ENCODE results near the gene OSBPL7.

OSBPL7 gene

GRCh38 chr17:47818002-47818695, 3.4 kb downstream of the OSBPL7 start:
- Histone ChIP-seq H3K18ac (ENCODE audit: low read length) (no peak overlapping the region), H4K8ac (ENCODE audit: low read depth, low read length) (no peak overlapping the region), H3K27ac (ENCODE audit: low read depth, low read length) (no peak overlapping the region), H3K4me1 (ENCODE audit: control insufficient read depth, low read depth, low read length) (peaks cover 3% of the 10 kb centered on the region), H2BK15ac (replicated peaks; ENCODE audit: low read depth) (no peak overlapping the region), H3K79me2 (ENCODE audit: control insufficient read depth, insufficient read depth, low read length) (no peaks in the 10 kb centered on the region), H3K4ac (ENCODE audit: low read depth, low read length) (no peak overlapping the region), H3K4me3 (ENCODE audit: low read length) (no peak overlapping the region), H3K27me3 (ENCODE audit: insufficient read depth, low read length, poor library complexity) (no peaks in the 10 kb centered on the region), H3K23ac (ENCODE audit: low read length) (no peak overlapping the region), H3K79me1 (ENCODE audit: low read length) (no peaks in the 10 kb centered on the region), H4K5ac (ENCODE audit: low read length) (no peak overlapping the region), H3K56ac (ENCODE audit: low read length) (no peak overlapping the region), H2BK120ac (ENCODE audit: low read depth, low read length) (no peak overlapping the region), H2AK5ac (ENCODE audit: low read length) (no peak overlapping the region), H2BK5ac (ENCODE audit: low read length) (no peak overlapping the region), H3K9ac (ENCODE audit: low read length) (no peak overlapping the region), H3K36me3 (ENCODE audit: control insufficient read depth, insufficient read depth, low read length) (no peaks in the 10 kb centered on the region), H3K4me2 (ENCODE audit: low read length) (no peak overlapping the region)
- WGBS (ENCODE audit: extremely low coverage, insufficient coverage, low lambda C conversion rate) = no CpG with 5 or more reads among the region's 11 CpGs
- no peak for DNase-seq

DNA sequence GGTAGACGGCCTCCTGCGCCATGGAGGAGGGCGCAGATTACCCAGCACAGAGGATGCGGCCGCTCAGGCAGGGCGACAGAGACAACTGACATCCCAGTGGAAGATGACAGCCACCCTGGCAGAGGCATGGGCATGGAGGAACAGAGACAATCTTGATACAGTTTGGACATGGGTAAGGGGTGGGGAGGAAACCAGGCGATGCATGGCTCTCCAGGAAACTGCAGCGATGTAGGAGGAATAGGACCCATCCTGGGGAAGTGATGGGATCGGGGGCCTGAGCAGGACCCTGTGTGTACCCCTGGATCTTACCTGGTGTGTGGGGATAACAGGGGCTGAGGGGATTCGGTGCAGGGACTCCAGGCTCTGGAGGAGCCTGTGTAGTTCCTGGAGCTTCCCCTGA, 4.6 kb downstream of the OSBPL7 start:
- Histone ChIP-seq H3K56ac (ENCODE audit: low read length) (no peak overlapping the region), H3K4me1 (ENCODE audit: control insufficient read depth, low read depth, low read length) (peaks cover 3% of the 10 kb centered on the region), H3K4ac (ENCODE audit: low read depth, low read length) (no peak overlapping the region), H3K36me3 (ENCODE audit: control insufficient read depth, insufficient read depth, low read length) (no peaks in the 10 kb centered on the region), H2BK5ac (ENCODE audit: low read length) (no peak overlapping the region), H3K27ac (ENCODE audit: low read depth, low read length) (no peak overlapping the region), H3K79me1 (ENCODE audit: low read length) (no peaks in the 10 kb centered on the region), H2BK15ac (replicated peaks; ENCODE audit: low read depth) (no peak overlapping the region), H3K18ac (ENCODE audit: low read length) (no peak overlapping the region), H3K27me3 (ENCODE audit: insufficient read depth, low read length, poor library complexity) (no peaks in the 10 kb centered on the region), H2BK120ac (ENCODE audit: low read depth, low read length) (no peak overlapping the region), H4K5ac (ENCODE audit: low read length) (no peak overlapping the region), H4K8ac (ENCODE audit: low read depth, low read length) (no peak overlapping the region), H3K9ac (ENCODE audit: low read length) (no peak overlapping the region), H3K23ac (ENCODE audit: low read length) (no peak overlapping the region), H3K4me3 (ENCODE audit: low read length) (no peak overlapping the region), H3K4me2 (ENCODE audit: low read length) (no peak overlapping the region), H3K79me2 (ENCODE audit: control insufficient read depth, insufficient read depth, low read length) (no peaks in the 10 kb centered on the region), H2AK5ac (ENCODE audit: low read length) (no peak overlapping the region)
- DNase-seq = no peak
- no CpG with 5 or more reads among the region's 10 CpGs for WGBS (ENCODE audit: extremely low coverage, insufficient coverage, low lambda C conversion rate)

- no peak overlapping the region for H2AK5ac ChIP-seq (ENCODE audit: low read length)
- no CpG with 5 or more reads among the region's 21 CpGs for WGBS (ENCODE audit: extremely low coverage, insufficient coverage, low lambda C conversion rate)
- no peak overlapping the region for H2BK120ac ChIP-seq (ENCODE audit: low read depth, low read length)
- H3K79me1 ChIP-seq (ENCODE audit: low read length) = no peaks in the 10 kb centered on the region
- no peak for DNase-seq
- H4K8ac ChIP-seq (ENCODE audit: low read depth, low read length) = no peak overlapping the region
- H3K4me2 ChIP-seq (ENCODE audit: low read length) = no peak overlapping the region
- H4K5ac ChIP-seq (ENCODE audit: low read length) = no peak overlapping the region
- H3K18ac ChIP-seq (ENCODE audit: low read length) = no peak overlapping the region
- H3K4ac ChIP-seq (ENCODE audit: low read depth, low read length) = no peak overlapping the region
- no peaks in the 10 kb centered on the region for H3K27me3 ChIP-seq (ENCODE audit: insufficient read depth, low read length, poor library complexity)
- H3K79me2 ChIP-seq (ENCODE audit: control insufficient read depth, insufficient read depth, low read length) = no peaks in the 10 kb centered on the region
- H3K4me3 ChIP-seq (ENCODE audit: low read length) = no peak overlapping the region
- no peak overlapping the region for H3K27ac ChIP-seq (ENCODE audit: low read depth, low read length)
- no peak overlapping the region for H2BK15ac ChIP-seq (replicated peaks; ENCODE audit: low read depth)
- H3K4me1 ChIP-seq (ENCODE audit: control insufficient read depth, low read depth, low read length) = peaks cover 3% of the 10 kb centered on the region
- H3K9ac ChIP-seq (ENCODE audit: low read length) = no peak overlapping the region
- H3K36me3 ChIP-seq (ENCODE audit: control insufficient read depth, insufficient read depth, low read length) = no peaks in the 10 kb centered on the region
- H3K56ac ChIP-seq (ENCODE audit: low read length) = no peak overlapping the region
- no peak overlapping the region for H3K23ac ChIP-seq (ENCODE audit: low read length)
- no peak overlapping the region for H2BK5ac ChIP-seq (ENCODE audit: low read length)
Measured at GRCh38 chr17:47816111-47816735, 5.4 kb downstream of the OSBPL7 start.

DNA sequence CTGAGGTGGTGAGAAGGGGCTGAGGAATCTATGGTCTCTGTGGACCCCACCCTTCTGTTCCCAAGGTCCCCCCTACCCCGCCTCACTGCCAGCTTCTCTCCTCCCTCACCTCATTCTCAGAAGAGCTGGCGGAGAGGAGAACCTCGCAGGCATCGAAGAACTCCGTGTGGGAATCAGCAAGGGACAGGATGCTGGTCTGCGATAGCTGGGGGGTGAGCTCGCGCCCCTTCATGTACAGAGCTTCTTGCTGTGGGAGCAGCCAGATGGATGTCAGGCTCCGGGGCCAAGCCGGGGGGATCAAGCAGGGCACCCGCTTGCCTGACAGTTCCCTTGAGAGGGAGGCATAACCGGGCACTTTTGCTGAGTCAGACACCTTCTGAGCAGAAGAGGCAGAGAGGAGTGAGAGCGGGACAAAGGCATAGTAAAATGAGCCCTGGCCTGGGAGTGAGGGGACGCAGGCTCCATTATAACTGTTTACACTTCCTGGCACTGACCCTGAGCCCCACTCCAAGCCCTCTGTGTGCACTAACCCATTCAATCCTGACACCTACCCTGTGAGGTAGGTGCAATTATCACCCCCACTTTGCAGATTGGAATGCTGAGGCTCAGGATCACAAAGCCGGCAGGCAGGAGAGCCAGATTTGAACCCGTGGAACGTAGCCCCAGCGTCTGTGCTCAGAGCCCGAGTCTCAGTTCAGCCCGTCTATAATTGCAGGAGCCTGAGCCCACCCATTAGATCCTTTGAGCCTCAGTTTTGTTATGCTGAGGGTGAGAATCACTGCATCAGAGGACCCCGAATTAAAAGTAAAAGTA, 6.3 kb downstream of the OSBPL7 start:
- no peaks in the 10 kb centered on the region for H3K79me1 ChIP-seq (ENCODE audit: low read length)
- no peak overlapping the region for H3K18ac ChIP-seq (ENCODE audit: low read length)
- H2AK5ac ChIP-seq (ENCODE audit: low read length) = no peak overlapping the region
- no peak for DNase-seq
- no peak overlapping the region for H3K9ac ChIP-seq (ENCODE audit: low read length)
- no CpG with 5 or more reads among the region's 21 CpGs for WGBS (ENCODE audit: extremely low coverage, insufficient coverage, low lambda C conversion rate)
- no peak overlapping the region for H3K4ac ChIP-seq (ENCODE audit: low read depth, low read length)
- no peak overlapping the region for H2BK15ac ChIP-seq (replicated peaks; ENCODE audit: low read depth)
- H3K4me2 ChIP-seq (ENCODE audit: low read length) = no peak overlapping the region
- H3K79me2 ChIP-seq (ENCODE audit: control insufficient read depth, insufficient read depth, low read length) = no peaks in the 10 kb centered on the region
- no peak overlapping the region for H4K8ac ChIP-seq (ENCODE audit: low read depth, low read length)
- H3K56ac ChIP-seq (ENCODE audit: low read length) = no peak overlapping the region
- H3K4me1 ChIP-seq (ENCODE audit: control insufficient read depth, low read depth, low read length) = no peaks in the 10 kb centered on the region
- H4K5ac ChIP-seq (ENCODE audit: low read length) = no peak overlapping the region
- H3K36me3 ChIP-seq (ENCODE audit: control insufficient read depth, insufficient read depth, low read length) = no peaks in the 10 kb centered on the region
- no peak overlapping the region for H3K27ac ChIP-seq (ENCODE audit: low read depth, low read length)
- H2BK5ac ChIP-seq (ENCODE audit: low read length) = no peak overlapping the region
- no peaks in the 10 kb centered on the region for H3K27me3 ChIP-seq (ENCODE audit: insufficient read depth, low read length, poor library complexity)
- no peak overlapping the region for H2BK120ac ChIP-seq (ENCODE audit: low read depth, low read length)
- no peak overlapping the region for H3K23ac ChIP-seq (ENCODE audit: low read length)
- H3K4me3 ChIP-seq (ENCODE audit: low read length) = no peak overlapping the region

GRCh38 chr17:47813512-47814031, 8.0 kb downstream of the OSBPL7 start:
- H3K36me3 ChIP-seq (ENCODE audit: control insufficient read depth, insufficient read depth, low read length) = no peaks in the 10 kb centered on the region
- no peak overlapping the region for H4K5ac ChIP-seq (ENCODE audit: low read length)
- no peak overlapping the region for H3K9ac ChIP-seq (ENCODE audit: low read length)
- no peak overlapping the region for H3K4me3 ChIP-seq (ENCODE audit: low read length)
- DNase-seq = no peak
- no peak overlapping the region for H2BK120ac ChIP-seq (ENCODE audit: low read depth, low read length)
- H3K79me2 ChIP-seq (ENCODE audit: control insufficient read depth, insufficient read depth, low read length) = no peaks in the 10 kb centered on the region
- H3K4me2 ChIP-seq (ENCODE audit: low read length) = no peak overlapping the region
- H4K8ac ChIP-seq (ENCODE audit: low read depth, low read length) = no peak overlapping the region
- no peak overlapping the region for H3K23ac ChIP-seq (ENCODE audit: low read length)
- H3K4ac ChIP-seq (ENCODE audit: low read depth, low read length) = no peak overlapping the region
- no peaks in the 10 kb centered on the region for H3K79me1 ChIP-seq (ENCODE audit: low read length)
- no peak overlapping the region for H3K27ac ChIP-seq (ENCODE audit: low read depth, low read length)
- no peak overlapping the region for H2BK5ac ChIP-seq (ENCODE audit: low read length)
- no peak overlapping the region for H3K18ac ChIP-seq (ENCODE audit: low read length)
- H2AK5ac ChIP-seq (ENCODE audit: low read length) = no peak overlapping the region
- no peaks in the 10 kb centered on the region for H3K4me1 ChIP-seq (ENCODE audit: control insufficient read depth, low read depth, low read length)
- no peak overlapping the region for H3K56ac ChIP-seq (ENCODE audit: low read length)
- no peak overlapping the region for H2BK15ac ChIP-seq (replicated peaks; ENCODE audit: low read depth)
- WGBS (ENCODE audit: extremely low coverage, insufficient coverage, low lambda C conversion rate) = no CpG with 5 or more reads among the region's 22 CpGs
- H3K27me3 ChIP-seq (ENCODE audit: insufficient read depth, low read length, poor library complexity) = no peaks in the 10 kb centered on the region
